ENCODE results near the gene RENBP.
A peak's percentile ranks its signal among the peaks of the same experiment; 100 is the strongest.

The RENBP gene

GRCh38 chrX:153971450-153972367 is 27.3 kb upstream of the RENBP start, which contains the start of gene HCFC1 (continued):
- TF ChIP-seq INSM2 (tag by site-specific recombination; IDR thresholded peaks at IDR 0.05) (peak; percentile 34), ZNF544 (tag by site-specific recombination; IDR thresholded peaks at IDR 0.05) (no peak), ZNF513 (tag by site-specific recombination; IDR thresholded peaks at IDR 0.05) (peak; percentile 31), BCL11A (tag by site-specific recombination; IDR thresholded peaks at IDR 0.05; ENCODE audit: low read depth) (no peak), MEIS1 (CRISPR knock-in tag; IDR thresholded peaks at IDR 0.05; ENCODE audit: borderline replicate concordance) (no peak), ZNF266 (tag by site-specific recombination; IDR thresholded peaks at IDR 0.05; ENCODE audit: low read depth) (no peak), ZNF571 (tag by site-specific recombination; IDR thresholded peaks at IDR 0.05) (no peak), ZNF140 (tag by site-specific recombination; IDR thresholded peaks at IDR 0.05) (no peak), GLIS2 (tag by site-specific recombination; IDR thresholded peaks at IDR 0.05) (peak; percentile 99), ZNF324 (tag by site-specific recombination; IDR thresholded peaks at IDR 0.05) (peak; percentile 79), ZNF600 (tag by site-specific recombination; IDR thresholded peaks at IDR 0.05) (no peak), ZNF239 (tag by site-specific recombination; IDR thresholded peaks at IDR 0.05) (no peak), ZFHX2 (tag by site-specific recombination; conservative IDR thresholded peaks at IDR 0.05) (peak; percentile 93), ZNF174 (tag by site-specific recombination; IDR thresholded peaks at IDR 0.05) (no peak), ZNF518A (tag by site-specific recombination; conservative IDR thresholded peaks at IDR 0.05; ENCODE audit: low read depth) (no peak), ZNF692 (tag by site-specific recombination; IDR thresholded peaks at IDR 0.05) (peak; percentile 96), ZNF585B (tag by site-specific recombination; IDR thresholded peaks at IDR 0.05) (no peak), ZSCAN16 (tag by site-specific recombination; IDR thresholded peaks at IDR 0.05) (0 out of 2 replicates have a peak, but pooled peaks have one; percentile 38), ZNF354C (tag by site-specific recombination; IDR thresholded peaks at IDR 0.05; ENCODE audit: borderline replicate concordance, low read depth) (no peak), ZNF449 (tag by site-specific recombination; IDR thresholded peaks at IDR 0.05) (peak; percentile 42; the same call in 1 of the 2 replicates), ZNF514 (tag by site-specific recombination; IDR thresholded peaks at IDR 0.05) (no peak), ZNF488 (tag by site-specific recombination; IDR thresholded peaks at IDR 0.05) (no peak), KLF17 (tag by site-specific recombination; IDR thresholded peaks at IDR 0.05) (0 out of 2 replicates have a peak, but pooled peaks have one; percentile 72), SP2 (tag by site-specific recombination; IDR thresholded peaks at IDR 0.05) (peak; percentile 68)
